CD14-positive monocyte (primary cell): Measurements from ENCODE around the gene ERBB4. TPM values are rescaled to one million over a fixed set of nuclear protein-coding genes. Genes with fewer than 3 reads are reported as not detected.

Experiments used
- DNase-seq, 3 donors: peaks; one replicate each; pipeline ENCODE4 v3.0.0-alpha.2; 2011 to 2022
- H2AFZ ChIP-seq: 2 replicates; pipeline ENCODE4 v1.6.0; 2012; ENCODE audit warnings: mild to moderate bottlenecking, low read depth, low read length, inconsistent platforms; ENCODE audit not compliant: insufficient read depth, poor library complexity, severe bottlenecking
- H3K27ac ChIP-seq, 2 donors: 1 replicate in 1 of 2; 2 replicates in 1 of 2; pipeline ENCODE4 v1.5.1; 2012 to 2013; ENCODE audit warnings: low read length in 2 of 2, control low read depth in 1 of 2, inconsistent platforms in 1 of 2, low read depth in 1 of 2, mild to moderate bottlenecking in 1 of 2
- H3K27me3 ChIP-seq, 2 donors: one replicate each; pipeline versions ENCODE4 v1.6.0 to v1.6.1; 2011 to 2013; ENCODE audit warnings: low read length in 2 of 2; ENCODE audit not compliant: control insufficient read depth in 2 of 2, insufficient read depth in 2 of 2
- H3K36me3 ChIP-seq, 2 donors: replicated peaks in 1 of 2; 1 replicate in 1 of 2; 2 replicates in 1 of 2; pipeline versions ENCODE4 v1.5.1 to v1.6.1; 2012 to 2013; ENCODE audit warnings: low read length in 2 of 2, control low read depth in 1 of 2, inconsistent platforms in 1 of 2, mild to moderate bottlenecking in 1 of 2; ENCODE audit not compliant: insufficient read depth in 2 of 2, control insufficient read depth in 1 of 2
- H3K4me1 ChIP-seq, 2 donors: 1 replicate in 1 of 2; 2 replicates in 1 of 2; pipeline versions ENCODE4 v1.5.1 to v1.6.1; 2012 to 2013; ENCODE audit warnings: low read length in 2 of 2, control low read depth in 1 of 2, inconsistent platforms in 1 of 2, mild to moderate bottlenecking in 1 of 2, moderate library complexity in 1 of 2; ENCODE audit not compliant: insufficient read depth in 2 of 2, control insufficient read depth in 1 of 2
- H3K4me2 ChIP-seq: replicated peaks from 2 replicates; pipeline ENCODE3; 2012; ENCODE audit warnings: low read length, moderate library complexity, mild to moderate bottlenecking; ENCODE audit not compliant: poor library complexity, severe bottlenecking; ENCODE audit errors: extremely low read depth
- H3K4me3 ChIP-seq, 3 experiments: fragments of 200-600 bp in 1 of 3; sonication (generic) in 1 of 3; replicated peaks in 1 of 3; 1 replicate in 2 of 3; 2 replicates in 1 of 3; pipeline ENCODE4 v1.5.1; 2011 to 2013; ENCODE audit warnings: low read length in 3 of 3, mild to moderate bottlenecking in 3 of 3, control low read depth in 2 of 3, low read depth in 2 of 3, inconsistent platforms in 1 of 3, moderate library complexity in 1 of 3
- H3K79me2 ChIP-seq: 2 replicates; pipeline ENCODE4 v1.6.0; 2012; ENCODE audit warnings: mild to moderate bottlenecking, control low read depth, inconsistent platforms, low read length, moderate library complexity; ENCODE audit not compliant: insufficient read depth
- H3K9ac ChIP-seq: 2 replicates; pipeline ENCODE4 v1.6.0; 2017; ENCODE audit warnings: low read length, mild to moderate bottlenecking; ENCODE audit not compliant: insufficient read depth, poor library complexity, severe bottlenecking
- H3K9me3 ChIP-seq, 2 donors: replicated peaks in 1 of 2; 1 replicate in 1 of 2; 2 replicates in 1 of 2; pipeline versions ENCODE4 v1.5.1 to v1.6.1; 2012 to 2013; ENCODE audit warnings: low read length in 2 of 2, control low read depth in 1 of 2; ENCODE audit not compliant: control insufficient read depth in 1 of 2, insufficient read depth in 1 of 2
- H4K20me1 ChIP-seq: 2 replicates; pipeline ENCODE4 v1.6.0; 2012; ENCODE audit warnings: mild to moderate bottlenecking, low read length, control low read depth, moderate library complexity; ENCODE audit not compliant: insufficient read depth
- H3K27ac Mint-ChIP-seq, 7 donors: one replicate each; pipeline ENCODE4 v1.8.0; 2020; ENCODE audit warnings: mild to moderate bottlenecking in 7 of 7, mixed read lengths in 7 of 7, moderate library complexity in 6 of 7, inconsistent platforms in 2 of 7
- H3K27me3 Mint-ChIP-seq, 3 donors: one replicate each; pipeline ENCODE4 v1.8.0; 2021 to 2022; ENCODE audit warnings: low read depth in 3 of 3, mild to moderate bottlenecking in 3 of 3, mixed read lengths in 3 of 3, moderate library complexity in 3 of 3, inconsistent platforms in 1 of 3
- H3K36me3 Mint-ChIP-seq, 2 donors: one replicate each; pipeline ENCODE4 v1.8.0; 2020; ENCODE audit warnings: mixed read lengths in 2 of 2, inconsistent platforms in 1 of 2, mild to moderate bottlenecking in 1 of 2
- H3K4me1 Mint-ChIP-seq: one replicate; pipeline ENCODE4 v1.8.0; 2020; ENCODE audit warnings: mild to moderate bottlenecking, mixed read lengths
- H3K4me3 Mint-ChIP-seq, 2 donors: one replicate each; pipeline ENCODE4 v1.8.0; 2020; ENCODE audit warnings: mild to moderate bottlenecking in 2 of 2, mixed read lengths in 2 of 2, moderate library complexity in 1 of 2
- H3K9me3 Mint-ChIP-seq, 7 donors: one replicate each; pipeline ENCODE4 v1.8.0; 2020 to 2022; ENCODE audit warnings: mixed read lengths in 7 of 7, mild to moderate bottlenecking in 6 of 7, moderate library complexity in 6 of 7, inconsistent platforms in 2 of 7
- WGBS: methylation state at CpG from one replicate; pipeline ENCODE4 v1.1.5; 2013; ENCODE audit warnings: missing lambda C conversion rate; ENCODE audit not compliant: insufficient coverage; 5-methylcytosine and 5-hydroxymethylcytosine counted together
- intact Hi-C, 2 donors: fragments of 100-400 bp; cut with micrococcal nuclease; formaldehyde crosslinking; loops; one replicate each; pipeline versions ENCODE4 v1.15.0 to v1.15.1; 2023
- polyA plus RNA-seq, 3 donors: library from polyadenylated mRNA; depleted of rRNA in 1 of 3; unstranded in 2 of 3; stranded (reverse) in 1 of 3; fragments of 300-500 nt in 2 of 3; fragments of >200 nt in 1 of 3; fragmentation: Illumina TruSeq in 2 of 3; gene quantifications; 1 replicate in 2 of 3; 2 replicates in 1 of 3; pipeline ENCODE4 v1.2.3, GENCODE V29; 2012 to 2021
- TF ChIP-seq, protein P1 (sequence below): fragments of 200-600 bp; IDR thresholded peaks from one replicate; pipeline ENCODE4 v1.8.0; 2022; ENCODE audit warnings: antibody characterized with exemption, mild to moderate bottlenecking

ERBB4 gene
- polyA plus RNA-seq, 3 donors: not detected

GRCh38 chr2:211748339-211748738, 790.3 kb downstream of the ERBB4 start:
- no peak overlapping the region for H3K4me3 ChIP-seq
- no peaks in the 10 kb centered on the region for H4K20me1 ChIP-seq
- no peaks in the 10 kb centered on the region for H3K79me2 ChIP-seq
- peaks cover 0 to 2% (median 0%) of the 10 kb centered on the region in 3 donors for H3K27me3 Mint-ChIP-seq
- H3K4me3 Mint-ChIP-seq: no peak overlapping the region
- H3K9me3 ChIP-seq: no peaks in the 10 kb centered on the region
- H3K27ac ChIP-seq: no peak overlapping the region
- no peak overlapping the region for H3K27ac Mint-ChIP-seq
- intact Hi-C loops: no loop called here
- WGBS: no CpG with 5 or more reads among the region's 1 CpG
- TF ChIP-seq, protein P1, sequence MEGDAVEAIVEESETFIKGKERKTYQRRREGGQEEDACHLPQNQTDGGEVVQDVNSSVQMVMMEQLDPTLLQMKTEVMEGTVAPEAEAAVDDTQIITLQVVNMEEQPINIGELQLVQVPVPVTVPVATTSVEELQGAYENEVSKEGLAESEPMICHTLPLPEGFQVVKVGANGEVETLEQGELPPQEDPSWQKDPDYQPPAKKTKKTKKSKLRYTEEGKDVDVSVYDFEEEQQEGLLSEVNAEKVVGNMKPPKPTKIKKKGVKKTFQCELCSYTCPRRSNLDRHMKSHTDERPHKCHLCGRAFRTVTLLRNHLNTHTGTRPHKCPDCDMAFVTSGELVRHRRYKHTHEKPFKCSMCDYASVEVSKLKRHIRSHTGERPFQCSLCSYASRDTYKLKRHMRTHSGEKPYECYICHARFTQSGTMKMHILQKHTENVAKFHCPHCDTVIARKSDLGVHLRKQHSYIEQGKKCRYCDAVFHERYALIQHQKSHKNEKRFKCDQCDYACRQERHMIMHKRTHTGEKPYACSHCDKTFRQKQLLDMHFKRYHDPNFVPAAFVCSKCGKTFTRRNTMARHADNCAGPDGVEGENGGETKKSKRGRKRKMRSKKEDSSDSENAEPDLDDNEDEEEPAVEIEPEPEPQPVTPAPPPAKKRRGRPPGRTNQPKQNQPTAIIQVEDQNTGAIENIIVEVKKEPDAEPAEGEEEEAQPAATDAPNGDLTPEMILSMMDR: no peak
- no peaks in the 10 kb centered on the region for H3K36me3 ChIP-seq
- no peak overlapping the region for H3K4me2 ChIP-seq
- H3K4me1 ChIP-seq: no peaks in the 10 kb centered on the region
- DNase-seq: no peak
- H3K27me3 ChIP-seq: no peaks in the 10 kb centered on the region
- no peak overlapping the region for H2AFZ ChIP-seq
- no peaks in the 10 kb centered on the region for H3K36me3 Mint-ChIP-seq
- no peak overlapping the region for H3K9ac ChIP-seq
- no peaks in the 10 kb centered on the region for H3K4me1 Mint-ChIP-seq
- no peaks in the 10 kb centered on the region for H3K9me3 Mint-ChIP-seq

DNA sequence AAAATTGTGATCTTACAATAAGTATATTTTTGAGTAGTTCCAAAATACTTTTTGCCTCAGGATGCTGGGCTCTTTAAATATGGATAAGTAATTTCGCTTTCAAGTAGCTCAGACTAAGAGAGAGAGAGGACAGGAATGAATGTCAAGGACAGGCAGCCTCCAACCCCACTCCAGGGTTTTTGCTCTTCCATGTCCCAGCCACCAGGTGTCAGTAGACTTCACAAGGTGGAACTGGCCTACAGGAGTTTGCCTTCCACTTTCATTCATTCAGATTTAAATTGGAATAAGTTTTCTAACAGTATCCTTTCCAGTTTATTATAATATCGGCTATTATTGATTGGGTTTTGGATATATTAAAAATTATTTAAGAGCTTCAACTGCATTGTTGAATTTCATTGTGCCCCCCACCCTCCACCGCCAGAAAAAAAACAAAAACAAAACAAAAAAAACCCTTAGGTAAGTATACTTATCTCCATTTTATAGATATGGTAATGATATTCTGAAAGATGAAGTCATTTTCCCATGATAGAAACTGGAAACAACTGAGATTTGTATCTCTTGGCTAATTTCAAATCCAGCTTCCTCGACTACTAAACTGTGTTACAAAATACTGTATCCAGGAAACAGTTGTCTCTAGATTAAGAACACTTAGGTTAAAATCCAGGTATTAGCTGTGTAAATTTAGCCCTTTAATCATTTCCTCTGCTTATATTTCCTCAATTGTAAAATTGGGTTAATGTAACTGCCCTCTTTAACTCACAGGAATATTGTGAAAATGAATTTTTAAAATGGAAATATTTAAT, 793.1 kb downstream of the ERBB4 start:
- H3K27ac ChIP-seq: no peak overlapping the region
- H3K4me1 Mint-ChIP-seq: no peaks in the 10 kb centered on the region
- H3K4me3 ChIP-seq: no peak overlapping the region
- no peaks in the 10 kb centered on the region for H3K36me3 ChIP-seq
- no peak overlapping the region for H3K9ac ChIP-seq
- H3K36me3 Mint-ChIP-seq: no peaks in the 10 kb centered on the region
- H4K20me1 ChIP-seq: no peaks in the 10 kb centered on the region
- H3K4me1 ChIP-seq: no peaks in the 10 kb centered on the region
- peaks cover 0 to 2% (median under 1%) of the 10 kb centered on the region in 3 donors for H3K27me3 Mint-ChIP-seq
- no CpG with 5 or more reads among the region's 4 CpGs for WGBS
- H3K27ac Mint-ChIP-seq: no peak overlapping the region
- TF ChIP-seq, protein P1: peak; percentile 63
- H3K27me3 ChIP-seq: no peaks in the 10 kb centered on the region
- no peaks in the 10 kb centered on the region for H3K9me3 Mint-ChIP-seq
- H3K9me3 ChIP-seq: no peaks in the 10 kb centered on the region
- no peak overlapping the region for H3K4me2 ChIP-seq
- no peak overlapping the region for H3K4me3 Mint-ChIP-seq
- H3K79me2 ChIP-seq: no peaks in the 10 kb centered on the region
- intact Hi-C loops: no loop called here
- DNase-seq: peak in 2 of 3 donors; percentile 10 to 12
- no peak overlapping the region for H2AFZ ChIP-seq
